H1 (cell line): ENCODE results near the gene DPT. TPM values are rescaled to one million over a fixed set of nuclear protein-coding genes. Genes with fewer than 3 reads are reported as not detected.

Experiments used
- CTCF ChIA-PET: fragments of 300-600 bp; sonication (Branson Sonifier 250); formaldehyde crosslinking; loops from one replicate; lab custom pipeline; 2021; ENCODE audit not compliant: partially characterized antibody; lab: Charles Lee
- POLR2A ChIA-PET: fragments of 300-600 bp; sonication (Branson Sonifier 250); formaldehyde crosslinking; loops from one replicate; lab custom pipeline; 2021; ENCODE audit warnings: inconsistent platforms; ENCODE audit not compliant: partially characterized antibody; lab: Charles Lee
- DNase-seq, 2 experiments: peaks; one replicate each; pipeline versions ENCODE4 v3.0.0 to v3.0.0-alpha.2; 2010 to 2022; ENCODE audit warnings: low spot score in 2 of 2, low read depth in 1 of 2, mixed read lengths in 1 of 2
- FAIRE-seq: peaks from 2 replicates; lab custom pipeline; 2011; peaks lifted over from hg19 to GRCh38; lab: Jason Lieb, UNC
- H2AFZ ChIP-seq: 2 replicates; pipeline ENCODE4 v1.8.1; 2012; ENCODE audit warnings: low read length, inconsistent platforms
- H2AK5ac ChIP-seq: 2 replicates; pipeline ENCODE4 v1.6.1; 2013; ENCODE audit warnings: low read depth, low read length
- H2BK120ac ChIP-seq: replicated peaks from 2 replicates; pipeline ENCODE3; 2013; ENCODE audit warnings: low read depth, low read length, inconsistent platforms
- H2BK12ac ChIP-seq: 2 replicates; pipeline ENCODE4 v1.6.1; 2013; ENCODE audit warnings: low read depth, low read length
- H2BK15ac ChIP-seq: 2 replicates; pipeline ENCODE4 v1.6.1; 2013; ENCODE audit warnings: low read length
- H2BK20ac ChIP-seq: 2 replicates; pipeline ENCODE4 v1.6.1; 2013; ENCODE audit warnings: low read length
- H2BK5ac ChIP-seq: 2 replicates; pipeline ENCODE4 v1.6.1; 2013; ENCODE audit warnings: low read depth, low read length
- H3K14ac ChIP-seq: 2 replicates; pipeline ENCODE4 v1.6.1; 2013; ENCODE audit warnings: inconsistent platforms; ENCODE audit not compliant: insufficient read length
- H3K18ac ChIP-seq: 2 replicates; pipeline ENCODE4 v1.6.1; 2013; ENCODE audit warnings: low read length; ENCODE audit errors: extremely low read depth
- H3K23ac ChIP-seq: 2 replicates; pipeline ENCODE4 v1.6.1; 2013; ENCODE audit warnings: inconsistent platforms; ENCODE audit not compliant: insufficient read length
- H3K23me2 ChIP-seq: 2 replicates; pipeline ENCODE4 v1.6.1; 2013; ENCODE audit warnings: low read depth, low read length
- H3K27ac ChIP-seq: 2 replicates; pipeline ENCODE4 v1.6.1; 2011; ENCODE audit warnings: low read depth, low read length, inconsistent platforms
- H3K27me3 ChIP-seq, 4 experiments: replicated peaks in 1 of 4; 1 replicate in 1 of 4; 2 replicates in 3 of 4; pipeline versions ENCODE4 v1.6.1 to v1.8.1; 2011 to 2013; ENCODE audit warnings: low read length in 3 of 4, mild to moderate bottlenecking in 3 of 4, inconsistent platforms in 2 of 4, mixed read lengths in 2 of 4, moderate library complexity in 1 of 4; ENCODE audit not compliant: control insufficient read depth in 3 of 4, insufficient read depth in 3 of 4; ENCODE audit errors: extremely low read depth in 1 of 4
- H3K36me3 ChIP-seq, 4 experiments: 2 replicates each; pipeline versions ENCODE4 v1.6.1 to v1.8.1; 2011 to 2013; ENCODE audit warnings: mild to moderate bottlenecking in 4 of 4, low read length in 3 of 4, moderate library complexity in 2 of 4, control low read depth in 1 of 4, inconsistent platforms in 1 of 4; ENCODE audit not compliant: insufficient read depth in 4 of 4, control insufficient read depth in 2 of 4
- H3K4ac ChIP-seq: replicated peaks from 2 replicates; pipeline ENCODE3; 2013; ENCODE audit warnings: low read length, low read depth, mixed read lengths, inconsistent platforms; ENCODE audit not compliant: insufficient read length
- H3K4me1 ChIP-seq, 4 experiments: replicated peaks in 1 of 4; 1 replicate in 1 of 4; 2 replicates in 3 of 4; pipeline versions ENCODE4 v1.6.1 to v1.8.1; 2011 to 2013; ENCODE audit warnings: low read length in 3 of 4, inconsistent platforms in 2 of 4, mixed read lengths in 1 of 4; ENCODE audit not compliant: insufficient read depth in 4 of 4, control insufficient read depth in 3 of 4
- H3K4me2 ChIP-seq, 2 experiments: 2 replicates each; pipeline versions ENCODE4 v1.6.1 to v1.8.1; 2011 to 2013; ENCODE audit warnings: low read depth in 2 of 2, low read length in 2 of 2, control low read depth in 1 of 2, inconsistent platforms in 1 of 2, mild to moderate bottlenecking in 1 of 2; ENCODE audit not compliant: insufficient read depth in 1 of 2
- H3K4me3 ChIP-seq, 4 experiments: fragments of 200-600, 300-600 bp in 1 of 4; sonication (generic), shearing (Covaris generic), sonication (Bioruptor Twin) in 1 of 4; 2 replicates each; pipeline versions ENCODE4 v1.5.1 to v1.8.1; 2011 to 2016; ENCODE audit warnings: low read length in 4 of 4, low read depth in 3 of 4, control low read depth in 2 of 4, inconsistent platforms in 2 of 4, mild to moderate bottlenecking in 2 of 4, mixed read lengths in 1 of 4, moderate library complexity in 1 of 4; ENCODE audit not compliant: insufficient read depth in 2 of 4; ENCODE audit errors: extremely low read depth in 1 of 4
- H3K56ac ChIP-seq: replicated peaks from 2 replicates; pipeline ENCODE3; 2013; ENCODE audit warnings: low read depth, mild to moderate bottlenecking, mixed read lengths, low read length, inconsistent platforms; ENCODE audit not compliant: insufficient read length
- H3K79me1 ChIP-seq: 2 replicates; pipeline ENCODE4 v1.6.1; 2013; ENCODE audit warnings: low read depth, low read length, control low read depth
- H3K79me2 ChIP-seq, 2 experiments: 2 replicates each; pipeline versions ENCODE4 v1.6.1 to v1.8.1; 2012 to 2013; ENCODE audit warnings: low read length in 2 of 2, mild to moderate bottlenecking in 2 of 2, inconsistent platforms in 1 of 2; ENCODE audit not compliant: insufficient read depth in 2 of 2, control insufficient read depth in 1 of 2
- H3K9ac ChIP-seq, 4 experiments: replicated peaks in 1 of 4; 1 replicate in 1 of 4; 2 replicates in 3 of 4; pipeline versions ENCODE4 v1.6.1 to v1.8.1; 2011 to 2013; ENCODE audit warnings: low read depth in 3 of 4, low read length in 3 of 4, control low read depth in 2 of 4, mild to moderate bottlenecking in 2 of 4, moderate library complexity in 2 of 4, inconsistent platforms in 1 of 4; ENCODE audit errors: extremely low read depth in 1 of 4
- H3K9me3 ChIP-seq, 2 experiments: 2 replicates each; pipeline versions ENCODE4 v1.6.1 to v1.8.1; 2012 to 2013; ENCODE audit warnings: mild to moderate bottlenecking in 2 of 2, moderate library complexity in 2 of 2, control low read depth in 1 of 2, inconsistent platforms in 1 of 2, low read depth in 1 of 2, low read length in 1 of 2, mixed read lengths in 1 of 2; ENCODE audit not compliant: insufficient read depth in 2 of 2
- H4K20me1 ChIP-seq, 2 experiments: replicated peaks in 1 of 2; 2 replicates each; pipeline versions ENCODE3 to v1.8.1; 2011 to 2013; ENCODE audit warnings: inconsistent platforms in 2 of 2, low read length in 2 of 2, mild to moderate bottlenecking in 1 of 2; ENCODE audit not compliant: insufficient read depth in 2 of 2, control insufficient read depth in 1 of 2
- H4K5ac ChIP-seq: 2 replicates; pipeline ENCODE4 v1.6.1; 2013; ENCODE audit warnings: low read length, low read depth, mixed read lengths, inconsistent platforms; ENCODE audit not compliant: insufficient read length
- H4K8ac ChIP-seq: 2 replicates; pipeline ENCODE4 v1.8.0; 2013; ENCODE audit warnings: mild to moderate bottlenecking, moderate library complexity, low read length, inconsistent platforms; ENCODE audit not compliant: insufficient read depth; ENCODE audit errors: extremely low read depth
- H4K91ac ChIP-seq: replicated peaks from 2 replicates; pipeline ENCODE3; 2013; ENCODE audit warnings: low read length, mixed read lengths, inconsistent platforms; ENCODE audit not compliant: insufficient read length
- CHD1 ChIP-seq: IDR thresholded peaks from 2 replicates; pipeline ENCODE4 v1.6.1; 2012; ENCODE audit warnings: low read depth, low read length, improper control_type of control experiment
- CREB1 ChIP-seq: IDR thresholded peaks from 2 replicates; pipeline ENCODE4 v1.6.1; 2012; ENCODE audit warnings: inconsistent platforms
- CTBP2 ChIP-seq: IDR thresholded peaks from 2 replicates; pipeline ENCODE4 v1.7.0; 2011; ENCODE audit warnings: borderline replicate concordance, mild to moderate bottlenecking, moderate library complexity, mixed read lengths, low read length; ENCODE audit not compliant: insufficient read depth, insufficient read length
- HDAC2 ChIP-seq, 2 experiments: fragments of 300-600 bp in 1 of 2; sonication (generic) in 1 of 2; IDR thresholded peaks; 2 replicates each; pipeline ENCODE4 v1.6.1; 2011 to 2012; ENCODE audit warnings: low read depth in 2 of 2, low read length in 2 of 2, mild to moderate bottlenecking in 2 of 2, moderate library complexity in 2 of 2, borderline replicate concordance in 1 of 2, inconsistent platforms in 1 of 2
- HDAC6 ChIP-seq: IDR thresholded peaks from one replicate; pipeline ENCODE4 v1.7.1; 2012; ENCODE audit warnings: low read depth, mild to moderate bottlenecking, inconsistent platforms, low read length, moderate library complexity
- JUND ChIP-seq: IDR thresholded peaks from 2 replicates; pipeline ENCODE4 v1.6.1; 2011; ENCODE audit warnings: mild to moderate bottlenecking, improper control_type of control experiment, low read length
- PHF8 ChIP-seq: fragments of 200-600 bp; sonication (generic); conservative IDR thresholded peaks from 2 replicates; pipeline ENCODE4 v1.7.1; 2012; ENCODE audit warnings: low read depth, mild to moderate bottlenecking, inconsistent platforms, low read length, moderate library complexity
- SAP30 ChIP-seq: fragments of 300-600 bp; sonication (generic); IDR thresholded peaks from 2 replicates; pipeline ENCODE4 v1.7.1; 2012; ENCODE audit warnings: low read length, moderate library complexity, mild to moderate bottlenecking, inconsistent platforms; ENCODE audit not compliant: insufficient read depth, insufficient replicate concordance
- SP4 ChIP-seq: IDR thresholded peaks from 2 replicates; pipeline ENCODE4 v1.6.1; 2012; ENCODE audit warnings: low read length, inconsistent platforms
- YY1 ChIP-seq: IDR thresholded peaks from 2 replicates; pipeline ENCODE4 v1.6.1; 2011; ENCODE audit warnings: low read depth, mild to moderate bottlenecking, low read length
- WGBS, 2 experiments: shearing (Covaris generic) in 1 of 2; methylation state at CpG; one replicate each; pipeline versions ENCODE4 v1.1.6 to v1.1.7; 2013 to 2015; ENCODE audit warnings: low lambda C conversion rate in 2 of 2, mixed read lengths in 2 of 2, inconsistent platforms in 1 of 2, low coverage in 1 of 2, missing lambda C conversion rate in 1 of 2; ENCODE audit not compliant: insufficient replicate concordance in 2 of 2, insufficient coverage in 1 of 2, insufficient read length in 1 of 2; ENCODE audit errors: extremely low coverage in 1 of 2, missing lambda C conversion rate in 1 of 2; 5-methylcytosine and 5-hydroxymethylcytosine counted together
- polyA plus RNA-seq, 7 experiments: library from polyadenylated mRNA; depleted of rRNA in 3 of 7; stranded (reverse) in 5 of 7; unstranded in 2 of 7; fragments of >200 nt in 5 of 7; fragments of 200-250 nt in 2 of 7; gene quantifications; 1 replicate in 5 of 7; 2 replicates in 1 of 7; 4 replicates in 1 of 7; pipeline versions ENCODE4 v1.2.1 to v1.2.3, GENCODE V29; 2011 to 2013; ENCODE audit warnings: missing spikeins in 2 of 7, mixed read lengths in 2 of 7
- total RNA-seq: library from RNA; stranded (reverse); fragmentation: NEBNext Ultra II Directional; extraction: Animal tissue kit (Norgen Biotek cat#: 25700); gene quantifications from 2 replicates; pipeline ENCODE4 v1.2.1, GENCODE V29; 2021
- TF ChIP-seq, protein P1 (sequence below): IDR thresholded peaks from 2 replicates; pipeline ENCODE4 v1.6.1; 2011; ENCODE audit warnings: low read depth, mild to moderate bottlenecking, low read length; ENCODE audit not compliant: insufficient read depth

DPT gene
- total and polyA plus RNA-seq, 2 of the 8 experiments (the other 6 are each of a cell fraction or from before 2014, with no cell fraction given) = not detected

DNA sequence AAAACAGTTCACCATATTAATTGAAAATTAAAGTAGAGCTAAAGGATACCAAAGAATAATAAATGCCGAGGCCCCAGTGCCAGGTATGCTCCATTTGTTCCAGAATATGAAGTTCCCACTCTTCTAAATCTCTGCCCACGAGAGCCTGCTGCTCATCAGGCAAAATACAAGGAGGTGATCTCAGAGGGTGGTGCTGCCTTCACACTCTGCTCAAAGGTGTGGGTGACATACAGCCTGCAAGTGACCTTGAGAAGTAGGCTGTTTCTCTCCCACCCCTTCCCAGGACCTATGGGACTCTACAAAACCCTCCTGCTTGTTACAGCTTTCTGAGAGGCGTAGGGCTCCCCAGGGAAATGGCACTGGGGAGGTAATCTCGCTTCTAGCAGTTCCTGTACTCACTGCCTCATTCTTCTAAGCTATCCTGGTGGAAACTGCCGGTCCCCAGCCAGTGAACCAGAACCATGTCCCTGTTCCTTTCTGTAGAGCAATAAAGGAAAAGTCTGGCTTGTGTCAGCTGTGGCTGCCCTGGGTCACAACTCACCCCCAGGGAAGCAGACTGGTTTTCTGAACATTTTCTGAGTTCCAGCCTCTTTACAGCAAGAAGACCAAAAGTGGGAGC lies 26.9 kb upstream of the DPT start:
- H2BK5ac ChIP-seq = no peak overlapping the region; the same call in 1 of the 2 replicates
- no peaks in the 10 kb centered on the region for H3K27me3 ChIP-seq
- H4K8ac ChIP-seq = no peak overlapping the region
- H3K4me1 ChIP-seq = no peaks in the 10 kb centered on the region
- DNase-seq (no peak), FAIRE-seq (no peak)
- no peak overlapping the region for H3K4me3 ChIP-seq
- peak overlapping the region; percentile 73; the same call in 1 of the 2 replicates for H2AFZ ChIP-seq
- H2AK5ac ChIP-seq = no peak overlapping the region
- H3K79me2 ChIP-seq = no peaks in the 10 kb centered on the region
- H4K20me1 ChIP-seq = no peaks in the 10 kb centered on the region
- POLR2A ChIA-PET = no interaction called here
- no peak overlapping the region for H2BK20ac ChIP-seq
- H3K4me2 ChIP-seq = no peak overlapping the region
- H3K9me3 ChIP-seq = no peaks in the 10 kb centered on the region
- no peak overlapping the region for H3K9ac ChIP-seq
- no peaks in the 10 kb centered on the region for H3K23me2 ChIP-seq
- no peaks in the 10 kb centered on the region for H3K36me3 ChIP-seq
- WGBS, 2 experiments = 72% methylated on average over 5 of the region's 5 CpGs; no CpG with 5 or more reads in 1 of the 2 experiments
- CTCF ChIA-PET = interaction anchor here (0.8 to 1.5 kb wide), 2 partner anchors 152 to 339 kb away, joined by 3 read pairs; no protein-coding TSS in a partner anchor
- no peak overlapping the region for H3K56ac ChIP-seq
- no peak overlapping the region for H2BK120ac ChIP-seq
- no peak overlapping the region for H3K23ac ChIP-seq
- H4K5ac ChIP-seq = no peak overlapping the region
- no peak overlapping the region for H2BK15ac ChIP-seq
- no peak overlapping the region for H3K14ac ChIP-seq
- H3K79me1 ChIP-seq = no peaks in the 10 kb centered on the region
- H2BK12ac ChIP-seq = no peak overlapping the region
- no peak overlapping the region for H4K91ac ChIP-seq
- no peak overlapping the region for H3K18ac ChIP-seq
- no peak overlapping the region for H3K4ac ChIP-seq
- H3K27ac ChIP-seq = no peak overlapping the region
- no peak for TF ChIP-seq SAP30
- no peak for TF ChIP-seq CREB1
- no peak for TF ChIP-seq JUND
- TF ChIP-seq, protein P1, sequence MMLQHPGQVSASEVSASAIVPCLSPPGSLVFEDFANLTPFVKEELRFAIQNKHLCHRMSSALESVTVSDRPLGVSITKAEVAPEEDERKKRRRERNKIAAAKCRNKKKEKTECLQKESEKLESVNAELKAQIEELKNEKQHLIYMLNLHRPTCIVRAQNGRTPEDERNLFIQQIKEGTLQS = no peak
- no peak for TF ChIP-seq YY1
- no peak for TF ChIP-seq PHF8
- no peak for TF ChIP-seq CTBP2
- TF ChIP-seq SP4 = no peak
- no peak for TF ChIP-seq CHD1
- no peak for TF ChIP-seq HDAC2 (IDR thresholded peaks at IDR 0.05; ENCODE audit: borderline replicate concordance in 1 of 2, low read depth in 2 of 2, low read length in 2 of 2)
- TF ChIP-seq HDAC6 = no peak
